ENCODE data around the gene DUSP6.
A peak's percentile ranks its signal among the peaks of the same experiment; 100 is the strongest.

Gene DUSP6

GRCh38 chr12:89373763-89374572 lies 21.7 kb upstream of the DUSP6 start:
- no peak for DNase-seq

GRCh38 chr12:89372584-89373370 lies 20.5 kb upstream of the DUSP6 start:
- no peak for DNase-seq

GRCh38 chr12:89370850-89371249 lies 18.5 kb upstream of the DUSP6 start:
- DNase-seq, result peak; percentile 30

GRCh38 chr12:89370421-89370831 lies 18.1 kb upstream of the DUSP6 start:
- no peak for DNase-seq

- DNase-seq, result no peak
Measured at GRCh38 chr12:89369166-89369565, 16.9 kb upstream of the DUSP6 start.

GRCh38 chr12:89368391-89368790 lies 16.1 kb upstream of the DUSP6 start:
- no peak for DNase-seq

GRCh38 chr12:89366676-89367364 lies 14.5 kb upstream of the DUSP6 start:
- no peak for DNase-seq

- DNase-seq, result no peak
Measured at GRCh38 chr12:89364631-89365030, 12.3 kb upstream of the DUSP6 start.

- no peak for DNase-seq
Measured at GRCh38 chr12:89364058-89364457, 11.8 kb upstream of the DUSP6 start.

GRCh38 chr12:89363582-89363981 lies 11.3 kb upstream of the DUSP6 start:
- no peak for DNase-seq

GRCh38 chr12:89363084-89363483 lies 10.8 kb upstream of the DUSP6 start:
- DNase-seq, result no peak

- no peak for DNase-seq
Measured at GRCh38 chr12:89359615-89360014, 7.3 kb upstream of the DUSP6 start.

- DNase-seq, result no peak
Measured at GRCh38 chr12:89358805-89359204, 6.5 kb upstream of the DUSP6 start.

GRCh38 chr12:89357297-89357730 lies 5.0 kb upstream of the DUSP6 start:
- DNase-seq, result no peak

GRCh38 chr12:89356069-89356665 lies 3.9 kb upstream of the DUSP6 start:
- DNase-seq, result no peak

GRCh38 chr12:89355243-89356068 lies 3.2 kb upstream of the DUSP6 start:
- DNase-seq, result no peak

- no peak for DNase-seq
Measured at GRCh38 chr12:89354612-89355067, 2.3 kb upstream of the DUSP6 start.

GRCh38 chr12:89353823-89354611 lies 1.7 kb upstream of the DUSP6 start:
- DNase-seq, result no peak

- no peak for DNase-seq
Measured at GRCh38 chr12:89353188-89353822, 1.0 kb upstream of the DUSP6 start.

- DNase-seq, result peak; percentile 53
Measured at GRCh38 chr12:89352242-89352491, 134 bp downstream of the DUSP6 start.
